ENCODE measurements around the gene BBS2.

DNA sequence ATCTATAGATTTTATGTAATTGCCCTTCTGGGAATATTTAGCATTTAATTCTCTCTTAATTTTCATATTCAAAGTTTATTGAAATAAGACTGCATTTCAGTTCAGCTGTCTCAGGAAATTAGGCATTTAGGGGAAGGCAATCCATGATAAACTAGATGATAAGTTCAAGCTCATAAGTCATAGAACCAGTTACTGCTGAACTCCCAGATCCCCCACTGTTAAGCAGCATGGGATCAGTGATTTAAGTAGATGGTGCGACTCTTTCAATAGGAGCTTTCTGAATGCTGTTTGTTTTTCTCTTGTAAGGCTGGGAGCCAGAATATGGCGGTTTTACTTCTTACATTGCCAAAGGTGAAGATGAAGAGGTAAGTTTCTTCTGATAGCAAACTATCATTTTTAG lies 44.6 kb downstream of the BBS2 start:
- no peak for TF ChIP-seq ESRRG (CRISPR knock-in tag; IDR thresholded peaks at IDR 0.05)
- no peak for TF ChIP-seq BACH2 (CRISPR knock-in tag; IDR thresholded peaks at IDR 0.05; ENCODE audit: borderline replicate concordance)
- TF ChIP-seq, protein P1, sequence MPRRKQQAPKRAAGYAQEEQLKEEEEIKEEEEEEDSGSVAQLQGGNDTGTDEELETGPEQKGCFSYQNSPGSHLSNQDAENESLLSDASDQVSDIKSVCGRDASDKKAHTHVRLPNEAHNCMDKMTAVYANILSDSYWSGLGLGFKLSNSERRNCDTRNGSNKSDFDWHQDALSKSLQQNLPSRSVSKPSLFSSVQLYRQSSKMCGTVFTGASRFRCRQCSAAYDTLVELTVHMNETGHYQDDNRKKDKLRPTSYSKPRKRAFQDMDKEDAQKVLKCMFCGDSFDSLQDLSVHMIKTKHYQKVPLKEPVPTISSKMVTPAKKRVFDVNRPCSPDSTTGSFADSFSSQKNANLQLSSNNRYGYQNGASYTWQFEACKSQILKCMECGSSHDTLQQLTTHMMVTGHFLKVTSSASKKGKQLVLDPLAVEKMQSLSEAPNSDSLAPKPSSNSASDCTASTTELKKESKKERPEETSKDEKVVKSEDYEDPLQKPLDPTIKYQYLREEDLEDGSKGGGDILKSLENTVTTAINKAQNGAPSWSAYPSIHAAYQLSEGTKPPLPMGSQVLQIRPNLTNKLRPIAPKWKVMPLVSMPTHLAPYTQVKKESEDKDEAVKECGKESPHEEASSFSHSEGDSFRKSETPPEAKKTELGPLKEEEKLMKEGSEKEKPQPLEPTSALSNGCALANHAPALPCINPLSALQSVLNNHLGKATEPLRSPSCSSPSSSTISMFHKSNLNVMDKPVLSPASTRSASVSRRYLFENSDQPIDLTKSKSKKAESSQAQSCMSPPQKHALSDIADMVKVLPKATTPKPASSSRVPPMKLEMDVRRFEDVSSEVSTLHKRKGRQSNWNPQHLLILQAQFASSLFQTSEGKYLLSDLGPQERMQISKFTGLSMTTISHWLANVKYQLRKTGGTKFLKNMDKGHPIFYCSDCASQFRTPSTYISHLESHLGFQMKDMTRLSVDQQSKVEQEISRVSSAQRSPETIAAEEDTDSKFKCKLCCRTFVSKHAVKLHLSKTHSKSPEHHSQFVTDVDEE (CRISPR knock-in tag; IDR thresholded peaks at IDR 0.05), result no peak
